Measurements from ENCODE around the gene SYNE2. TPM values are rescaled to one million over a fixed set of nuclear protein-coding genes. Genes with fewer than 3 reads are reported as not detected.

SYNE2 gene
- total and polyA plus RNA-seq, 4 donors, result 12.0 to 79.9 (median 19.5) TPM

DNA sequence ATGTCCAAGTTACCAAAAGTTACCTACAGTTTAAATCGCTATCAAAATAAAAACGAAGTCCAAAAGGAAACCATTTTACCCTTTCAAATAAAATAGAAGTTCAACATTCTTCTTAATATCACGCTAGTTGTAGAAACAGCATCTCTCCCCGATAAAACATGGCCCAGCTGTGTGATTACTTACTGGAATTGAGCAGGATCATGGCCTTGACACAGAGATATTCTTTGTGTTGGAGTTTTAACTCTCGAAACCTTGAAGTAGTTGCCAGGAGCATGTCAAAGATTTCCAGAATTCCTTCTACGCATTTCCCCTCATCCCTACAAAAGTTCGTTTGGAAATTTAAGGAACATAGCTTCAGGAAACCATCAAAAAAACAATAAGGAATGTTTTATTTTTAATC lies 396.6 kb downstream of the SYNE2 start:
- TF ChIP-seq, protein P1, sequence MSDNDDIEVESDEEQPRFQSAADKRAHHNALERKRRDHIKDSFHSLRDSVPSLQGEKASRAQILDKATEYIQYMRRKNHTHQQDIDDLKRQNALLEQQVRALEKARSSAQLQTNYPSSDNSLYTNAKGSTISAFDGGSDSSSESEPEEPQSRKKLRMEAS (IDR thresholded peaks at IDR 0.05), result no peak
- TF ChIP-seq SP1 (IDR thresholded peaks at IDR 0.05) (no peak), RXRA (IDR thresholded peaks at IDR 0.05) (no peak), JUND (IDR thresholded peaks at IDR 0.05) (no peak), RAD21 (IDR thresholded peaks at IDR 0.05) (no peak), HNF4G (IDR thresholded peaks at IDR 0.05) (no peak), EGR1 (IDR thresholded peaks at IDR 0.05; ENCODE audit: low read depth in 2 of 2) (no peak)
- TF ChIP-seq, protein P2, sequence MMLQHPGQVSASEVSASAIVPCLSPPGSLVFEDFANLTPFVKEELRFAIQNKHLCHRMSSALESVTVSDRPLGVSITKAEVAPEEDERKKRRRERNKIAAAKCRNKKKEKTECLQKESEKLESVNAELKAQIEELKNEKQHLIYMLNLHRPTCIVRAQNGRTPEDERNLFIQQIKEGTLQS (IDR thresholded peaks at IDR 0.05), result no peak
- TF ChIP-seq, protein P3, sequence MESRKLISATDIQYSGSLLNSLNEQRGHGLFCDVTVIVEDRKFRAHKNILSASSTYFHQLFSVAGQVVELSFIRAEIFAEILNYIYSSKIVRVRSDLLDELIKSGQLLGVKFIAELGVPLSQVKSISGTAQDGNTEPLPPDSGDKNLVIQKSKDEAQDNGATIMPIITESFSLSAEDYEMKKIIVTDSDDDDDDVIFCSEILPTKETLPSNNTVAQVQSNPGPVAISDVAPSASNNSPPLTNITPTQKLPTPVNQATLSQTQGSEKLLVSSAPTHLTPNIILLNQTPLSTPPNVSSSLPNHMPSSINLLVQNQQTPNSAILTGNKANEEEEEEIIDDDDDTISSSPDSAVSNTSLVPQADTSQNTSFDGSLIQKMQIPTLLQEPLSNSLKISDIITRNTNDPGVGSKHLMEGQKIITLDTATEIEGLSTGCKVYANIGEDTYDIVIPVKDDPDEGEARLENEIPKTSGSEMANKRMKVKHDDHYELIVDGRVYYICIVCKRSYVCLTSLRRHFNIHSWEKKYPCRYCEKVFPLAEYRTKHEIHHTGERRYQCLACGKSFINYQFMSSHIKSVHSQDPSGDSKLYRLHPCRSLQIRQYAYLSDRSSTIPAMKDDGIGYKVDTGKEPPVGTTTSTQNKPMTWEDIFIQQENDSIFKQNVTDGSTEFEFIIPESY (IDR thresholded peaks at IDR 0.05), result no peak
- no peak overlapping the region for H3K9ac ChIP-seq (ENCODE audit: low read depth in 1 of 2, low read length in 2 of 2)
- H3K4me1 ChIP-seq (ENCODE audit: control insufficient read depth in 4 of 4, insufficient read depth in 4 of 4, low read length in 3 of 4), result no peaks in the 10 kb centered on the region
- H3K27ac ChIP-seq (ENCODE audit: low read depth in 1 of 2, low read length in 2 of 2), result no peak overlapping the region
- H3K9me3 ChIP-seq (ENCODE audit: control insufficient read depth in 4 of 4, low read length in 3 of 4), result no peaks in the 10 kb centered on the region
- no peak overlapping the region for H3K4me3 ChIP-seq (ENCODE audit: low read depth in 1 of 3, low read length in 3 of 3)
- H3K27me3 ChIP-seq (ENCODE audit: control insufficient read depth in 4 of 4, insufficient read depth in 4 of 4, low read length in 3 of 4), result no peaks in the 10 kb centered on the region
- WGBS, result 82% methylated on average over 7 of the region's 7 CpGs
- H3K36me3 ChIP-seq (ENCODE audit: control insufficient read depth in 4 of 4, insufficient read depth in 3 of 4, low read depth in 1 of 4, low read length in 3 of 4), result no peaks in the 10 kb centered on the region
- no peak for DNase-seq (ENCODE audit: low spot score)

DNA sequence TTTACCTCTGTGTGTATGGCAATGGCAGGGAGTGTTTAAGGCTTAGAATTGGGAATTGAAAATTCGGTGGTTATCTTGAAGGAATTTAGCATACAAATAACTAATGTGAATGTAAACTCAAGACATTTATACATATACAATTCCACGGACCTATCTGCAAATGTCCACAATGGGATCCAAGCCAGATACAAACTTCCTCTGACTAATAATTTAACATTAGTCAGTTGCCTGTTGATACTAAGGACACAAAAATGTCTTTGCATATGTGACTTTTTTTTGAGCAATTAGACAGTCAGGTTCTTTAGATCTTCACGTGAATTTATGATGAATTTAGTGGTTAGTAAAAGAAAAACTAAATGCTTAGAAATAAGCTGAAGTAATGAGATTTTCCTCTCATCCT lies 400.9 kb downstream of the SYNE2 start:
- no peaks in the 10 kb centered on the region for H3K27me3 ChIP-seq (ENCODE audit: control insufficient read depth in 4 of 4, insufficient read depth in 4 of 4, low read length in 3 of 4)
- TF ChIP-seq NR2F2 (IDR thresholded peaks at IDR 0.05), result no peak
- TF ChIP-seq, protein P2 (IDR thresholded peaks at IDR 0.05), result no peak
- no peak for TF ChIP-seq HNF4G (IDR thresholded peaks at IDR 0.05)
- TF ChIP-seq FOXA2 (IDR thresholded peaks at IDR 0.05), result no peak
- H3K36me3 ChIP-seq (ENCODE audit: control insufficient read depth in 4 of 4, insufficient read depth in 3 of 4, low read depth in 1 of 4, low read length in 3 of 4), result no peaks in the 10 kb centered on the region
- WGBS, result 75% methylated on average over 3 of the region's 3 CpGs
- no peak overlapping the region for H3K4me3 ChIP-seq (ENCODE audit: low read depth in 1 of 3, low read length in 3 of 3)
- no peak overlapping the region for H3K27ac ChIP-seq (ENCODE audit: low read depth in 1 of 2, low read length in 2 of 2)
- DNase-seq (ENCODE audit: low spot score), result no peak
- no peak overlapping the region for H3K9ac ChIP-seq (ENCODE audit: low read depth in 1 of 2, low read length in 2 of 2)
- H3K9me3 ChIP-seq (ENCODE audit: control insufficient read depth in 4 of 4, low read length in 3 of 4), result no peaks in the 10 kb centered on the region
- no peaks in the 10 kb centered on the region for H3K4me1 ChIP-seq (ENCODE audit: control insufficient read depth in 4 of 4, insufficient read depth in 4 of 4, low read length in 3 of 4)

DNA sequence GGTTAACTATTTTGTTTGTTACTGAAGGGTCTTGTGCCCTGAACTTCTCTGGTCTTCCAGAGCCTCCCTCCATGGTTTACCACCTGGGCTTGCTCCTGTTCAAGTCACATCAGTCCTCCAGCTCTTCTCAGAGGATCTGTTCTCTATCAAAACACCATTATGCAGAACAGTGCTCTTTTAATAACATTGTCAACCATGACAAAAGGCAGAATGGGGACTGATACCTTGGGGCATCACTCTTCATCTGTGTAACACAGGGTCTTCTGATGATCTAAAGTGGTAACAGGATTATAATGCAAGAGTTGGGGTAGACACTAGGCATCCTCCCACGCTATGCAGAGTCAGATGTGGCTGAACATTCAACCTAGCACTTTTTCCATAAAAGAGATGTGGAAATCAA lies 403.0 kb downstream of the SYNE2 start:
- H3K9me3 ChIP-seq (ENCODE audit: control insufficient read depth in 4 of 4, low read length in 3 of 4), result no peaks in the 10 kb centered on the region
- no peak overlapping the region for H3K27ac ChIP-seq (ENCODE audit: low read depth in 1 of 2, low read length in 2 of 2)
- H3K27me3 ChIP-seq (ENCODE audit: control insufficient read depth in 4 of 4, insufficient read depth in 4 of 4, low read length in 3 of 4), result no peaks in the 10 kb centered on the region
- 88% methylated on average over 1 of the region's 1 CpG for WGBS
- H3K4me1 ChIP-seq (ENCODE audit: control insufficient read depth in 4 of 4, insufficient read depth in 4 of 4, low read length in 3 of 4), result no peaks in the 10 kb centered on the region
- H3K36me3 ChIP-seq (ENCODE audit: control insufficient read depth in 4 of 4, insufficient read depth in 3 of 4, low read depth in 1 of 4, low read length in 3 of 4), result no peaks in the 10 kb centered on the region
- no peak overlapping the region for H3K4me3 ChIP-seq (ENCODE audit: low read depth in 1 of 3, low read length in 3 of 3)
- DNase-seq (ENCODE audit: low spot score), result no peak
- no peak for TF ChIP-seq JUND (IDR thresholded peaks at IDR 0.05)
- no peak for TF ChIP-seq EGR1 (IDR thresholded peaks at IDR 0.05; ENCODE audit: low read depth in 2 of 2)
- no peak for TF ChIP-seq HNF4A (conservative IDR thresholded peaks at IDR 0.05)
- no peak for TF ChIP-seq SP1 (IDR thresholded peaks at IDR 0.05)
- no peak for TF ChIP-seq FOXA2 (IDR thresholded peaks at IDR 0.05)
- no peak overlapping the region for H3K9ac ChIP-seq (ENCODE audit: low read depth in 1 of 2, low read length in 2 of 2)

DNA sequence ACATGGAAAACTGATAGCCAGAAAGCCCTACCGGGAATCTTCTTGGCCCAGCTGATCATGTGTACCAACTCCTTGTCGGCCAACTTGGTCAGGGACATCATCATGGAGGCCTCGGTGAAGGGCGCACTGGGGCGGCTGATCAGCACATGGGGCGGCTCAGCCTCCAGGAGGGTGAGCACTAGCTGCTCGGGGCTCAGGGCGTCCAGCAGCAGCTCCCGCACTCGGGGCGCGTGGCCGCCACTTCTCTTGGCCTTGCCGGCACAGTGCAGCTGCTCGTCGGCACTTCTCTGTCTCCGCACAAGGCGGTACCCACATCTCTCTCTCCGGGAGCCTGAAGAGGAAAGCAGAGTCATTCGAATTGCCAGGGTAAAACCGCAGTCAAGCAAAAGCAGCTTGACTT lies 407.6 kb downstream of the SYNE2 start:
- H3K27me3 ChIP-seq (ENCODE audit: control insufficient read depth in 4 of 4, insufficient read depth in 4 of 4, low read length in 3 of 4), result no peaks in the 10 kb centered on the region
- no peak for DNase-seq (ENCODE audit: low spot score)
- H3K9me3 ChIP-seq (ENCODE audit: control insufficient read depth in 4 of 4, low read length in 3 of 4), result no peaks in the 10 kb centered on the region
- no peak overlapping the region for H3K27ac ChIP-seq (ENCODE audit: low read depth in 1 of 2, low read length in 2 of 2)
- no peak overlapping the region for H3K4me3 ChIP-seq (ENCODE audit: low read depth in 1 of 3, low read length in 3 of 3)
- no peak for TF ChIP-seq HNF4A (conservative IDR thresholded peaks at IDR 0.05)
- TF ChIP-seq, protein P3 (IDR thresholded peaks at IDR 0.05), result no peak
- no peak for TF ChIP-seq YY1 (IDR thresholded peaks at IDR 0.05)
- TF ChIP-seq GABPA (IDR thresholded peaks at IDR 0.05 in 1 of 2, conservative IDR thresholded peaks at IDR 0.05 in 1 of 2), result no peak
- TF ChIP-seq EGR1 (IDR thresholded peaks at IDR 0.05; ENCODE audit: low read depth in 2 of 2), result no peak
- TF ChIP-seq, protein P1 (IDR thresholded peaks at IDR 0.05), result no peak
- no peak for TF ChIP-seq NR2F2 (IDR thresholded peaks at IDR 0.05)
- no peak for TF ChIP-seq JUND (IDR thresholded peaks at IDR 0.05)
- no peak for TF ChIP-seq RAD21 (IDR thresholded peaks at IDR 0.05)
- TF ChIP-seq SP1 (IDR thresholded peaks at IDR 0.05), result no peak
- TF ChIP-seq FOXA2 (IDR thresholded peaks at IDR 0.05), result no peak
- WGBS, result 95% methylated on average over 21 of the region's 21 CpGs
- no peak overlapping the region for H3K9ac ChIP-seq (ENCODE audit: low read depth in 1 of 2, low read length in 2 of 2)
- H3K4me1 ChIP-seq (ENCODE audit: control insufficient read depth in 4 of 4, insufficient read depth in 4 of 4, low read length in 3 of 4), result no peaks in the 10 kb centered on the region
- H3K36me3 ChIP-seq (ENCODE audit: control insufficient read depth in 4 of 4, insufficient read depth in 3 of 4, low read depth in 1 of 4, low read length in 3 of 4), result no peaks in the 10 kb centered on the region

Measured in liver (tissue), 9 donors.